ENCODE data around the gene STXBP2. TPM values are rescaled to one million over a fixed set of nuclear protein-coding genes. Genes with fewer than 3 reads are reported as not detected.

STXBP2 gene
- total and polyA plus RNA-seq, 7 donors, result 0.55 to 4.5 (median 2.7) TPM

DNA sequence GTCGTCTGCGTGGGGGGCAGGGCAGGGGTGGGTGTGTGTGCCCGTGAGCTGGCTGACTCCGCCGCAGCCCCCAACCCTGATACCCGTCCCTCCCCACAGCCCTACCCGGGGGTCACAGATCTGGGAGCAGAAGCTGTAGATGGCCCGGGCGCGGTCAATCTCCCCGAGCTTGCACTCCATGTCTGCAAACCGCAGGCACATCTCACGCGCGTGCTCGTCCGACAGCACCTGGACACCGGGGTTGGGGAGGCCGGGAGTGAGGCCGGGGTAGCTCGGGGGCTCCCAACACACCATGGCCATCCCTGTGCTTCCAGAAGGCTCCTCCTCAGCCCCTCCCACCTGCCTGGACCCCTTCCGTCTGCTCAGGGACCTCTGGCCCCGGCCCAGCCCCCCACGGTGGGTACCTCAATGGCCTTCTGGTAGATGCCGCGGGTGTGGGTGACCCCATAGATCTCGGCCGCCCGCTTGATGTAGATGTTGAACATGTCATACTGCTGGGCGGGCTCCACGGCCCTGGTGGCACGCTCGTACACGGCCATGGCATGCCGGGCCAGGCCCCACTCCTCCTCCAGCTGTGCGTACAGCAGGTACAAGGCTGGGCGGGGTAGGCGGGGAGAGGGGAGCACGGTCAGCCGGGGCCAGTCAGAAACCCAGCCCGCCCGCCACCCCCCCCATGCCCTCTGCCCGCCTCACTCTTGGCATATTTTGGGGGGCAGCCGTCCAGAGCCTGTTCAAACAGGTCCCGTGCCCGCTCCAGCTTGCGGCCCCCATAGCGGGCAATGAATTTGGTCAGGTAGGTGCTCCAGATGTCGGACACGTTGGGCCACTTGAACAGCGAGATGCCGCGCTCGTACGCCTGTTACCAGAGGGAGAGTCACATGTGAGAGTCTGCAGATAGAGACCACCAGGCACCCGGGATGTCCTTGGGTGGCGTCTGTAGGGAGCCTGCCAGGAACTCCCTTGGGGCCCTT is 16.2 kb upstream of the STXBP2 start:
- Histone ChIP-seq H3K36me3 (ENCODE audit: insufficient read depth in 1 of 2, low read depth in 1 of 2) (peaks cover 8 to 75% of the 10 kb centered on the region in 2 donors), H3K9me3 (no peaks in the 10 kb centered on the region), H3K4me3 (no peak overlapping the region), H3K27ac (no peak overlapping the region), H3K4me1 (peaks cover 8% of the 10 kb centered on the region), H3K27me3 (ENCODE audit: insufficient read depth in 3 of 3, low read length in 2 of 3) (no peaks in the 10 kb centered on the region)
- 93 to 94% (median 93%) methylated on average over 57 of the region's 57 CpGs for WGBS, 3 donors
- TF ChIP-seq CTCF (IDR thresholded peaks at IDR 0.05), result no peak
- intact Hi-C loops (cut with DNase I), result no loop called here
- DNase-seq (no peak), ATAC-seq (no peak)

GRCh38 chr19:7622933-7623685 is 13.8 kb upstream of the STXBP2 start:
- H3K4me3 ChIP-seq, result no peak overlapping the region
- intact Hi-C loops (cut with DNase I), result no loop called here
- H3K36me3 ChIP-seq (ENCODE audit: insufficient read depth in 1 of 2, low read depth in 1 of 2), result peaks cover 8 to 96% of the 10 kb centered on the region in 2 donors
- no peak for TF ChIP-seq CTCF (IDR thresholded peaks at IDR 0.05)
- DNase-seq (peak in 1 of 2 donors; percentile 35), ATAC-seq (no peak)
- WGBS, 3 donors, result 79 to 85% (median 84%) methylated on average over 16 of the region's 16 CpGs
- peaks cover 12% of the 10 kb centered on the region for H3K4me1 ChIP-seq
- H3K27ac ChIP-seq, result no peak overlapping the region
- H3K9me3 ChIP-seq, result no peaks in the 10 kb centered on the region
- H3K27me3 ChIP-seq (ENCODE audit: insufficient read depth in 3 of 3, low read length in 2 of 3), result no peaks in the 10 kb centered on the region

GRCh38 chr19:7623725-7624603 is 12.9 kb upstream of the STXBP2 start:
- WGBS, 3 donors, result 90 to 92% (median 90%) methylated on average over 33 to 39 of the region's 39 CpGs
- ATAC-seq (no peak), DNase-seq (no peak)
- no peak for TF ChIP-seq CTCF (IDR thresholded peaks at IDR 0.05)
- no peak overlapping the region for H3K4me3 ChIP-seq
- intact Hi-C loops (cut with DNase I), result no loop called here
- peaks cover 8 to 89% of the 10 kb centered on the region in 2 donors for H3K36me3 ChIP-seq (ENCODE audit: insufficient read depth in 1 of 2, low read depth in 1 of 2)
- peaks cover 17% of the 10 kb centered on the region for H3K4me1 ChIP-seq
- H3K27me3 ChIP-seq (ENCODE audit: insufficient read depth in 3 of 3, low read length in 2 of 3), result no peaks in the 10 kb centered on the region
- H3K27ac ChIP-seq, result no peak overlapping the region
- no peaks in the 10 kb centered on the region for H3K9me3 ChIP-seq

DNA sequence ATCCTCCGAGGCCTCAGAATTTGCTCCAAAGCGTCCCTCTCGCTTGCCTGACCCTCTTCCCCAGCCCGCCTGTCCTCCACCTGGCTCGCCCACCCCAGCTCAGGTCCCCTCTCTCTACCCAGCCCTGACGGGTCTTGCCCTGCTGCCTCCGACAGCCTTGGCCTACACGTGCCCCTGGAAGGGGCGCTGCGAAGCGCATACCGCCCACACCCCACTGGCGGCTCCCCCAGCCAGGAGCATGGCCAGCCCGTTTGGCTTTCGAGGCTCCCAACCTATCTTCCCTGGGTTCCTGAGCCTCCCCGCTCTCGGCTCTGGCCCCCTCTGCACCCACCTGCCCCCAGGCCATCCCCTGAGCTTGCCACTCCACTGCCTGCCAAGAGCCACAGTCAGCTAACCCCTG is 12.1 kb upstream of the STXBP2 start:
- Histone ChIP-seq H3K27me3 (ENCODE audit: insufficient read depth in 3 of 3, low read length in 2 of 3) (no peaks in the 10 kb centered on the region), H3K4me3 (no peak overlapping the region), H3K27ac (no peak overlapping the region), H3K9me3 (no peaks in the 10 kb centered on the region), H3K36me3 (ENCODE audit: insufficient read depth in 1 of 2, low read depth in 1 of 2) (peaks cover 8 to 81% of the 10 kb centered on the region in 2 donors), H3K4me1 (peaks cover 12% of the 10 kb centered on the region)
- 90 to 95% (median 91%) methylated on average over 17 of the region's 17 CpGs for WGBS, 3 donors
- no peak for TF ChIP-seq CTCF (IDR thresholded peaks at IDR 0.05)
- no peak for ATAC-seq
- DNase-seq, result no peak
- intact Hi-C loops (cut with DNase I), result no loop called here
